HUES64 (cell line): ENCODE measurements around the gene QSOX2.

Experiments used
- H3K27ac ChIP-seq: 2 replicates; pipeline ENCODE4 v1.7.0; 2013; ENCODE audit warnings: low read depth, low read length, inconsistent platforms
- H3K27me3 ChIP-seq: 2 replicates; pipeline ENCODE4 v1.6.1; 2013; ENCODE audit warnings: mild to moderate bottlenecking, low read length; ENCODE audit not compliant: insufficient read depth
- H3K36me3 ChIP-seq: 2 replicates; pipeline ENCODE4 v1.6.1; 2013; ENCODE audit warnings: mild to moderate bottlenecking, low read length; ENCODE audit not compliant: insufficient read depth
- H3K4me1 ChIP-seq: 2 replicates; pipeline ENCODE4 v1.6.1; 2013; ENCODE audit warnings: mild to moderate bottlenecking, low read length, moderate library complexity; ENCODE audit not compliant: insufficient read depth
- H3K4me3 ChIP-seq: 2 replicates; pipeline ENCODE4 v1.5.1; 2013; ENCODE audit warnings: mild to moderate bottlenecking, low read length, moderate library complexity
- H3K9ac ChIP-seq: 2 replicates; pipeline ENCODE4 v1.6.1; 2013; ENCODE audit warnings: mild to moderate bottlenecking, low read depth, low read length
- H3K9me3 ChIP-seq: 2 replicates; pipeline ENCODE4 v1.6.1; 2013; ENCODE audit warnings: low read depth, low read length; ENCODE audit not compliant: insufficient read depth
- WGBS: fragments of 150-250, 120-280 bp; methylation state at CpG from one replicate; pipeline ENCODE4 v1.1.7; 2013; ENCODE audit warnings: missing lambda C conversion rate; 5-methylcytosine and 5-hydroxymethylcytosine counted together

The QSOX2 gene

GRCh38 chr9:136187197-136187596 lies 58.4 kb downstream of the QSOX2 start:
- 93% methylated on average over 18 of the region's 18 CpGs for WGBS
- Histone ChIP-seq H3K27me3 (peaks cover 25% of the 10 kb centered on the region), H3K27ac (no peak overlapping the region)

GRCh38 chr9:136186386-136186785 lies 59.2 kb downstream of the QSOX2 start:
- WGBS, result 86% methylated on average over 14 of the region's 14 CpGs
- no peaks in the 10 kb centered on the region for H3K36me3 ChIP-seq

More at GRCh38 chr9:136187197-136187596, 58.4 kb downstream of the QSOX2 start:
- H3K36me3 ChIP-seq, result no peaks in the 10 kb centered on the region
- H3K9ac ChIP-seq, result no peak overlapping the region
- no peaks in the 10 kb centered on the region for H3K9me3 ChIP-seq
- peaks cover 10% of the 10 kb centered on the region for H3K4me1 ChIP-seq
- no peak overlapping the region for H3K4me3 ChIP-seq

GRCh38 chr9:136185596-136186366 lies 59.8 kb downstream of the QSOX2 start:
- H3K4me1 ChIP-seq, result peaks cover 8% of the 10 kb centered on the region

More at GRCh38 chr9:136186386-136186785, 59.2 kb downstream of the QSOX2 start:
- H3K4me3 ChIP-seq, result no peak overlapping the region
- peaks cover 8% of the 10 kb centered on the region for H3K4me1 ChIP-seq
- no peaks in the 10 kb centered on the region for H3K9me3 ChIP-seq
- no peak overlapping the region for H3K9ac ChIP-seq
- H3K27me3 ChIP-seq, result peaks cover 17% of the 10 kb centered on the region
- H3K27ac ChIP-seq, result no peak overlapping the region

GRCh38 chr9:136185066-136185465 lies 60.5 kb downstream of the QSOX2 start:
- WGBS, result 87% methylated on average over 19 of the region's 19 CpGs
- H3K27ac ChIP-seq, result no peak overlapping the region
- no peak overlapping the region for H3K9ac ChIP-seq
- H3K27me3 ChIP-seq, result peaks cover 3% of the 10 kb centered on the region; the same call in 1 of the 2 replicates
- H3K4me3 ChIP-seq, result no peak overlapping the region
- H3K4me1 ChIP-seq, result peaks cover 8% of the 10 kb centered on the region
- no peaks in the 10 kb centered on the region for H3K36me3 ChIP-seq
- no peaks in the 10 kb centered on the region for H3K9me3 ChIP-seq

More at GRCh38 chr9:136185596-136186366, 59.8 kb downstream of the QSOX2 start:
- no peak overlapping the region for H3K4me3 ChIP-seq
- no peak overlapping the region for H3K9ac ChIP-seq
- H3K27me3 ChIP-seq, result peaks cover 11% of the 10 kb centered on the region
- H3K27ac ChIP-seq, result no peak overlapping the region
- H3K9me3 ChIP-seq, result no peaks in the 10 kb centered on the region
- H3K36me3 ChIP-seq, result no peaks in the 10 kb centered on the region
- 86% methylated on average over 32 of the region's 32 CpGs for whole genome bisulfite sequencing

GRCh38 chr9:136182850-136183422 lies 62.7 kb downstream of the QSOX2 start:
- 90% methylated on average over 18 of the region's 18 CpGs for WGBS
- no peaks in the 10 kb centered on the region for H3K36me3 ChIP-seq
- H3K9ac ChIP-seq, result no peak overlapping the region
- H3K4me1 ChIP-seq, result peaks cover 8% of the 10 kb centered on the region; the same call in 1 of the 2 replicates
- no peak overlapping the region for H3K27ac ChIP-seq
- H3K4me3 ChIP-seq, result no peak overlapping the region
- no peaks in the 10 kb centered on the region for H3K9me3 ChIP-seq
- H3K27me3 ChIP-seq, result no peaks in the 10 kb centered on the region; the same call in 1 of the 2 replicates

- Histone ChIP-seq H3K27me3 (no peaks in the 10 kb centered on the region; the same call in 1 of the 2 replicates), H3K9ac (no peak overlapping the region), H3K36me3 (no peaks in the 10 kb centered on the region), H3K9me3 (no peaks in the 10 kb centered on the region), H3K27ac (no peak overlapping the region), H3K4me1 (peaks cover 8% of the 10 kb centered on the region; the same call in 1 of the 2 replicates), H3K4me3 (no peak overlapping the region)
- 93% methylated on average over 14 of the region's 14 CpGs for WGBS
Measured at GRCh38 chr9:136182420-136182787, 63.2 kb downstream of the QSOX2 start.

GRCh38 chr9:136181784-136182419 lies 63.7 kb downstream of the QSOX2 start:
- Histone ChIP-seq H3K4me3 (no peak overlapping the region), H3K27me3 (no peaks in the 10 kb centered on the region; the same call in 1 of the 2 replicates), H3K9ac (no peak overlapping the region), H3K9me3 (no peaks in the 10 kb centered on the region), H3K36me3 (no peaks in the 10 kb centered on the region), H3K27ac (no peak overlapping the region), H3K4me1 (peaks cover 8% of the 10 kb centered on the region; the same call in 1 of the 2 replicates)
- WGBS, result 82% methylated on average over 8 of the region's 8 CpGs

GRCh38 chr9:136180586-136180985 lies 65.0 kb downstream of the QSOX2 start:
- no peaks in the 10 kb centered on the region; the same call in 1 of the 2 replicates for H3K27me3 ChIP-seq
- H3K27ac ChIP-seq, result no peak overlapping the region
- H3K9ac ChIP-seq, result no peak overlapping the region
- WGBS, result 88% methylated on average over 9 of the region's 11 CpGs
- no peaks in the 10 kb centered on the region for H3K36me3 ChIP-seq
- H3K4me1 ChIP-seq, result peaks cover 8% of the 10 kb centered on the region; the same call in 1 of the 2 replicates
- H3K4me3 ChIP-seq, result no peak overlapping the region
- no peaks in the 10 kb centered on the region for H3K9me3 ChIP-seq

GRCh38 chr9:136179761-136180160 lies 65.9 kb downstream of the QSOX2 start:
- Histone ChIP-seq H3K4me3 (no peak overlapping the region), H3K9ac (no peak overlapping the region), H3K4me1 (peaks cover 8% of the 10 kb centered on the region; the same call in 1 of the 2 replicates), H3K27me3 (no peaks in the 10 kb centered on the region), H3K9me3 (no peaks in the 10 kb centered on the region), H3K27ac (no peak overlapping the region), H3K36me3 (no peaks in the 10 kb centered on the region)
- 94% methylated on average over 13 of the region's 13 CpGs for WGBS

GRCh38 chr9:136179101-136179616 lies 66.5 kb downstream of the QSOX2 start:
- H3K27ac ChIP-seq, result no peak overlapping the region
- WGBS, result 68% methylated on average over 12 of the region's 12 CpGs
- no peak overlapping the region for H3K4me3 ChIP-seq
- H3K9me3 ChIP-seq, result no peaks in the 10 kb centered on the region
- H3K27me3 ChIP-seq, result no peaks in the 10 kb centered on the region
- H3K36me3 ChIP-seq, result no peaks in the 10 kb centered on the region
- H3K9ac ChIP-seq, result peak overlapping the region; percentile 32; the same call in 1 of the 2 replicates
- H3K4me1 ChIP-seq, result peaks cover 8% of the 10 kb centered on the region; the same call in 1 of the 2 replicates

- Histone ChIP-seq H3K9me3 (no peaks in the 10 kb centered on the region), H3K27ac (no peak overlapping the region), H3K36me3 (no peaks in the 10 kb centered on the region), H3K4me3 (no peak overlapping the region), H3K9ac (peak overlapping the region; percentile 32; the same call in 1 of the 2 replicates), H3K27me3 (no peaks in the 10 kb centered on the region), H3K4me1 (peaks cover 8% of the 10 kb centered on the region; the same call in 1 of the 2 replicates)
- WGBS, result 63% methylated on average over 7 of the region's 8 CpGs
Measured at GRCh38 chr9:136178773-136179075, 66.9 kb downstream of the QSOX2 start.
